ENCODE measurements around the gene CD300LD.

DNA sequence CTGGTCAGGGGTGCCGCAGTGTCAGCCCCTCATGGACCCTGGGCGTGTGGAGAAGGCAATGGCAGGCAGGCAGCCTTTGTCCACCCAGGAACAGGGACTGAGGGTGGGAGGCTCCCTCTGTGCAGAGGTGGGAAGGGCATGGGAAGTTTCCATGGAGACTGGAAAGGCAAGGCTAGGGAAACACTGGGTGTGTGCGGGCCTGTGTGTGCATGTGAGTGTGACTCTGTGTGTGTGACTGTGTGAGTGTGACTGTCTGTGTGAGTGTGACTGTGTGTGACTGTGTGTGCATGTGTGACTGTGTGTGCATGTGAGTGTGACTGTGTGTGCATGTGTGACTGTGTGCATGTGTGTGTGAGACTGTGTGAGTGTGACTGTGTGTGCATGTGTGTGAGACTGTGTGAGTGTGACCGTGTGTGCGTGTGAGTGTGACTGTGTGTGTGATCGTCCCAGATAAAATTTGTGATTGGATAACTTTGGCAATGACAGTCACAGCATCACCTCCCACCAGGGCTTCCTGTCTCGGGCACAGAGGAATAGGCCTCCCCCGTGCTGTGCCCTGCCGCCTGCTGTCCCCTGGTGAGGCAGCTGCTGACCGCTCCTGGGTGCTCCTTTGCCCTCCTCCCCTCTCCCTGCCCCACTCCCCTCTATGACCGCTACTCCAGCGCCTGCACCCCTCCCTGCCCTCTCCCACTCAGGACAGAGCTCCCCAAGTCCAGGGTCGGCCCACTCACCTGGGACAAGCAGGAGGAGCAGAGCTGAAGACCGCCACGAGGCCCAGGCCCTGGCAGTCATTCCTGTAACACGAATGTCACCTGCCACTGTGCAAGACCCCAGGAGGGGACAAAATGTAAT, 46.9 kb downstream of the CD300LD start:
- TF ChIP-seq POLR2A (IDR thresholded peaks at IDR 0.05) (no peak), POLR2AphosphoS5 (IDR thresholded peaks at IDR 0.05) (no peak)
- TF ChIP-seq, protein P1, sequence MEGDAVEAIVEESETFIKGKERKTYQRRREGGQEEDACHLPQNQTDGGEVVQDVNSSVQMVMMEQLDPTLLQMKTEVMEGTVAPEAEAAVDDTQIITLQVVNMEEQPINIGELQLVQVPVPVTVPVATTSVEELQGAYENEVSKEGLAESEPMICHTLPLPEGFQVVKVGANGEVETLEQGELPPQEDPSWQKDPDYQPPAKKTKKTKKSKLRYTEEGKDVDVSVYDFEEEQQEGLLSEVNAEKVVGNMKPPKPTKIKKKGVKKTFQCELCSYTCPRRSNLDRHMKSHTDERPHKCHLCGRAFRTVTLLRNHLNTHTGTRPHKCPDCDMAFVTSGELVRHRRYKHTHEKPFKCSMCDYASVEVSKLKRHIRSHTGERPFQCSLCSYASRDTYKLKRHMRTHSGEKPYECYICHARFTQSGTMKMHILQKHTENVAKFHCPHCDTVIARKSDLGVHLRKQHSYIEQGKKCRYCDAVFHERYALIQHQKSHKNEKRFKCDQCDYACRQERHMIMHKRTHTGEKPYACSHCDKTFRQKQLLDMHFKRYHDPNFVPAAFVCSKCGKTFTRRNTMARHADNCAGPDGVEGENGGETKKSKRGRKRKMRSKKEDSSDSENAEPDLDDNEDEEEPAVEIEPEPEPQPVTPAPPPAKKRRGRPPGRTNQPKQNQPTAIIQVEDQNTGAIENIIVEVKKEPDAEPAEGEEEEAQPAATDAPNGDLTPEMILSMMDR (IDR thresholded peaks at IDR 0.05), result no peak
